Astrocyte (in vitro differentiated cells and primary cell): Measurements from ENCODE around the gene BANP.
A peak's percentile ranks its signal among the peaks of the same experiment; 100 is the strongest.
"Not testable (repeated sequence)": the region's sequence is repeated elsewhere in the genome, so short reads cannot be mapped to it uniquely, and the experiment has no call there.

Experiments
- EZH2 ChIP-seq: IDR thresholded peaks from 2 replicates; pipeline ENCODE4 v1.6.1; 2012; ENCODE audit warnings: mild to moderate bottlenecking, low read length, inconsistent platforms; ENCODE audit not compliant: insufficient read depth
- TF ChIP-seq, protein P1 (sequence below): IDR thresholded peaks from 2 replicates; pipeline ENCODE4 v1.5.1; 2011; ENCODE audit warnings: low read depth, mild to moderate bottlenecking, inconsistent platforms, low read length, moderate library complexity; ENCODE audit not compliant: insufficient read depth

DNA sequence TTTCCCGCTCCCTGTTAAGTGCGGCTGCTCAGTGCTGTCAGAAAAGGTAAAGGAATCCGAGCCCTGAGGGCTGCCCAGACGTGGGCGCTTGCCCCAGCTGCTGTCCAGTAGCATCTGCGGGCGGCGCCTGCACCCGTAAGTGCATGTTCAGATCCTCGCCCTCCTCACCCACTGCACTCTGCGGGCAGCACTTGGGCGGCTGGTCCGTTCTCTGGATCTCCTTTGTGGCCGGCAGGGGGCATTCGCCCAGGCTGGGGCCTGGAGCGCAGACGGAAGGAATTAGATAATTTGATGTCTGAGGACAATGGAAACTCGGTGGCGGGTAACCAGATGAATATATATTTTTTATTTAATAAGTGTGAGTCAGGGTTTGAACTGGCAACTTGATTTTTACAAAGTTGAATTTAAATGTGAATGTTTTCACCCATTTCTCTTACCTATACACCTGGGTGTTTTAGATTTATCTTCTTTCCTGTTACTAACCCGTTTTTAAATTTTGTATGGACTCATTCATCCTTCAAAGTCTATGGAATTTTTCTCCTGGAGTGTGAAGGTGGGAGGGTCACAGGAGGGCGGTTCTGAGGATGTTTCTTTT lies 73.4 kb downstream of the BANP start:
- TF ChIP-seq, protein P1, sequence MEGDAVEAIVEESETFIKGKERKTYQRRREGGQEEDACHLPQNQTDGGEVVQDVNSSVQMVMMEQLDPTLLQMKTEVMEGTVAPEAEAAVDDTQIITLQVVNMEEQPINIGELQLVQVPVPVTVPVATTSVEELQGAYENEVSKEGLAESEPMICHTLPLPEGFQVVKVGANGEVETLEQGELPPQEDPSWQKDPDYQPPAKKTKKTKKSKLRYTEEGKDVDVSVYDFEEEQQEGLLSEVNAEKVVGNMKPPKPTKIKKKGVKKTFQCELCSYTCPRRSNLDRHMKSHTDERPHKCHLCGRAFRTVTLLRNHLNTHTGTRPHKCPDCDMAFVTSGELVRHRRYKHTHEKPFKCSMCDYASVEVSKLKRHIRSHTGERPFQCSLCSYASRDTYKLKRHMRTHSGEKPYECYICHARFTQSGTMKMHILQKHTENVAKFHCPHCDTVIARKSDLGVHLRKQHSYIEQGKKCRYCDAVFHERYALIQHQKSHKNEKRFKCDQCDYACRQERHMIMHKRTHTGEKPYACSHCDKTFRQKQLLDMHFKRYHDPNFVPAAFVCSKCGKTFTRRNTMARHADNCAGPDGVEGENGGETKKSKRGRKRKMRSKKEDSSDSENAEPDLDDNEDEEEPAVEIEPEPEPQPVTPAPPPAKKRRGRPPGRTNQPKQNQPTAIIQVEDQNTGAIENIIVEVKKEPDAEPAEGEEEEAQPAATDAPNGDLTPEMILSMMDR, result peak; percentile 38
- not testable (repeated sequence) for TF ChIP-seq EZH2
